Keratinocyte (primary cell): ENCODE data around the gene SPECC1. TPM values are rescaled to one million over a fixed set of nuclear protein-coding genes. Genes with fewer than 3 reads are reported as not detected.
"Not testable (repeated sequence)": the region's sequence is repeated elsewhere in the genome, so short reads cannot be mapped to it uniquely, and the experiment has no call there.

Experiments used
- DNase-seq: peaks from one replicate; pipeline ENCODE4 v3.0.0-alpha.2; 2011; ENCODE audit warnings: low read depth, missing footprints, low spot score
- FAIRE-seq: peaks from 2 replicates; lab custom pipeline; 2011; peaks lifted over from hg19 to GRCh38; lab: Jason Lieb, UNC
- H2AFZ ChIP-seq: 2 replicates; pipeline ENCODE4 v1.6.0; 2012; ENCODE audit warnings: low read length, control low read depth, inconsistent platforms; ENCODE audit not compliant: control insufficient read depth
- H3K27ac ChIP-seq: 2 replicates; pipeline ENCODE4 v1.5.1; 2011; ENCODE audit warnings: low read length; ENCODE audit not compliant: control insufficient read depth, insufficient read depth
- H3K27me3 ChIP-seq: 3 replicates; pipeline ENCODE4 v1.6.0; 2011; ENCODE audit warnings: low read length; ENCODE audit not compliant: control insufficient read depth, insufficient read depth; ENCODE audit errors: extremely low read depth
- H3K36me3 ChIP-seq, 2 experiments: 2 replicates in 1 of 2; 3 replicates in 1 of 2; pipeline ENCODE4 v1.5.1; 2011; ENCODE audit warnings: low read length in 2 of 2, mild to moderate bottlenecking in 1 of 2; ENCODE audit not compliant: control insufficient read depth in 2 of 2, insufficient read depth in 2 of 2; ENCODE audit errors: extremely low read depth in 1 of 2
- H3K4me1 ChIP-seq: 3 replicates; pipeline ENCODE4 v1.5.1; 2011; ENCODE audit warnings: low read length; ENCODE audit not compliant: control insufficient read depth, insufficient read depth; ENCODE audit errors: extremely low read depth
- H3K4me2 ChIP-seq: 3 replicates; pipeline ENCODE4 v1.6.0; 2011; ENCODE audit warnings: low read depth, low read length; ENCODE audit not compliant: control insufficient read depth, insufficient read depth; ENCODE audit errors: extremely low read depth
- H3K4me3 ChIP-seq, 3 experiments: fragments of 200-600 bp in 1 of 3; sonication (generic) in 1 of 3; 2 replicates in 2 of 3; 3 replicates in 1 of 3; pipeline ENCODE4 v1.5.1; 2011 to 2016; ENCODE audit warnings: low read length in 3 of 3, mild to moderate bottlenecking in 3 of 3, control low read depth in 2 of 3, inconsistent platforms in 1 of 3, low read depth in 1 of 3, mixed read lengths in 1 of 3, mixed run types in 1 of 3, moderate library complexity in 1 of 3; ENCODE audit not compliant: control insufficient read depth in 2 of 3, insufficient read depth in 2 of 3; ENCODE audit errors: extremely low read depth in 1 of 3
- H3K79me2 ChIP-seq: 2 replicates; pipeline ENCODE4 v1.6.0; 2012; ENCODE audit warnings: low read length; ENCODE audit not compliant: control insufficient read depth, insufficient read depth
- H3K9ac ChIP-seq: 3 replicates; pipeline ENCODE4 v1.6.0; 2011; ENCODE audit warnings: low read length; ENCODE audit not compliant: control insufficient read depth, insufficient read depth; ENCODE audit errors: extremely low read depth
- H3K9me1 ChIP-seq: 3 replicates; pipeline ENCODE4 v1.6.0; 2011; ENCODE audit warnings: low read length; ENCODE audit not compliant: control insufficient read depth, insufficient read depth; ENCODE audit errors: extremely low read depth
- H3K9me3 ChIP-seq: 2 replicates; pipeline ENCODE4 v1.5.1; 2012; ENCODE audit warnings: low read depth, low read length; ENCODE audit not compliant: control insufficient read depth
- H4K20me1 ChIP-seq: 3 replicates; pipeline ENCODE4 v1.6.0; 2011; ENCODE audit warnings: low read length; ENCODE audit not compliant: control insufficient read depth, insufficient read depth; ENCODE audit errors: extremely low read depth
- dilution Hi-C: fragments of 300-500 bp; cut with MboI; formaldehyde crosslinking; loops from one replicate; pipeline ENCODE4 v1.7.0; 2020; ENCODE audit warnings: low sequenced_read_pairs; ENCODE audit not compliant: extremely low pct_ligation_motif_present
- polyA plus RNA-seq, 5 experiments: library from polyadenylated mRNA; depleted of rRNA in 3 of 5; stranded (reverse) in 3 of 5; stranded (forward) in 1 of 5; unstranded in 1 of 5; fragments of >200 nt; gene quantifications; 1 replicate in 1 of 5; 2 replicates in 3 of 5; 3 replicates in 1 of 5; pipeline versions ENCODE4 v1.2.1 to v1.2.3, GENCODE V29; 2011 to 2012; ENCODE audit warnings: missing spikeins in 2 of 5, low read depth in 1 of 5, low replicate concordance in 1 of 5
- small RNA-seq, 3 experiments: library from RNA; depleted of rRNA; stranded (forward); fragments of <200 nt; gene quantifications; one replicate each; pipeline ENCODE3, GENCODE V24; 2012; ENCODE audit warnings: low read depth in 3 of 3, low replicate concordance in 1 of 3; ENCODE audit not compliant: insufficient read length in 3 of 3

Gene SPECC1
- polyA plus RNA-seq, 1 donor (not counting 4 experiments of a cell fraction or from before 2014, with no cell fraction given): 20.9 TPM

GRCh38 chr17:20351405-20351804 lies 342.2 kb downstream of the SPECC1 start:
- H3K9ac ChIP-seq, H3K27ac ChIP-seq, H2AFZ ChIP-seq, H3K9me3 ChIP-seq, dilution Hi-C loops, H3K9me1 ChIP-seq, FAIRE-seq, H3K27me3 ChIP-seq, H4K20me1 ChIP-seq, H3K4me3 ChIP-seq, DNase-seq, H3K36me3 ChIP-seq, H3K4me2 ChIP-seq, H3K79me2 ChIP-seq, H3K4me1 ChIP-seq: not testable (repeated sequence)

DNA sequence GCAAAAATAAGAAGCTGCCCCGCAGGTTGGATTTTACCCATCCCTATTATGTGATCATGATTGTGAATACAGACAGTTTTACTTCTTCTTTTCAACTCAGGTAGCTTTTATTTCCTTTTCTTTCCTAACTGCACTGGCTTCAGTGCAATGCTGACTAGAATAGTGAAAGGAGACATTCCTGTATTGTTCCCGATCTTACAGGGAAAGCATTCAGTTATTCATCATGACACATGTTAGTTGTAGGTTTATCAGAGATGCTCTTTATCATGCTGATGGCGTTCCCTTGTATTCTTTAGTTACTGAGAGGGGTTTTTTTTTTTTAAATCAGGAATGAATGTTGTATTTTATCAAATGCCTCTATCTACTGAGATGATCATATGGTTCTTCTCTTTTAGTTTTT lies 343.4 kb downstream of the SPECC1 start:
- H3K27me3 ChIP-seq, H3K4me3 ChIP-seq, H3K9me1 ChIP-seq, H3K79me2 ChIP-seq, H3K4me2 ChIP-seq, dilution Hi-C loops, H3K4me1 ChIP-seq, DNase-seq, H3K27ac ChIP-seq, H2AFZ ChIP-seq, H3K9me3 ChIP-seq, FAIRE-seq, H3K9ac ChIP-seq, H3K36me3 ChIP-seq, H4K20me1 ChIP-seq: not testable (repeated sequence)

GRCh38 chr17:20363846-20364245 lies 354.7 kb downstream of the SPECC1 start:
- H3K27me3 ChIP-seq, H3K36me3 ChIP-seq, DNase-seq, H3K4me2 ChIP-seq, H2AFZ ChIP-seq, dilution Hi-C loops, H3K79me2 ChIP-seq, H3K27ac ChIP-seq, H3K9me1 ChIP-seq, H3K4me1 ChIP-seq, H4K20me1 ChIP-seq, FAIRE-seq, H3K4me3 ChIP-seq, H3K9ac ChIP-seq, H3K9me3 ChIP-seq: not testable (repeated sequence)

Small RNA genes lying within 50 kb of the gene (small RNA-seq; reads per million reads assigned to genes)
- gene AC008088.1: 0 reads per million in 3 experiments
- 0 reads per million in 3 experiments for gene RNU6-1057P
- gene RNU6-258P: 0 reads per million in 3 experiments
- 0 reads per million in 3 experiments for gene RNU6-467P

Other genes starting within 250 kb of the SPECC1 start
- gene ULK2, start 141.4 kb upstream of the SPECC1 start, polyA plus RNA-seq: 16.8 to 23.2 TPM (median 22.1 TPM) in 3 replicates
- gene AKAP10, start 31.5 kb upstream of the SPECC1 start, polyA plus RNA-seq: 20.1 to 30.8 TPM (median 26.5 TPM) in 3 replicates